ENCODE measurements around the gene TRIM45. TPM values are rescaled to one million over a fixed set of nuclear protein-coding genes. Genes with fewer than 3 reads are reported as not detected.

TRIM45 gene
- total RNA-seq, 1 experiment from 2014 or later = 11.7 TPM

DNA sequence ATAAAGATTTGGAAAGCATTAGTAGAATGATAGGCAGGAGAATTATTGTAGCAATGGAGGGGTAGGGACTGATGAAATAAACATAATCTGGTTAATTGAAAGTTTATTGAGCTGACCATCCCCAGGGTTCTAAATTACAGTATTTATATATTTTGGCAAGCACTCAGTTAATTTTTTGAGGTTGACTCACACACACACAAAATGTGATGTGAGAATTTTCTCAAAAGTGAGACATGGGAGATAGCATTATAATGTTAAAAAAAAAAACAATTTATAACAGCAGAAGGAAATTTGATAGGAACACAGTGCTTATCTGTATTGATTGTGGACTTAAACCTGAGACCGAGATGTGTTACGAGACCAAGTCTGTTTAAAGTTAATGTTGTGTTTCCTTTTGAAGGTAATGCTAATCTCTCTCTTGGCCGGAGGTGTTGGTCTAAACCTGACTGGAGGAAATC, 24.6 kb downstream of the TRIM45 start:
- H4K5ac ChIP-seq (ENCODE audit: insufficient read length, low read depth, low read length) = no peak overlapping the region
- H3K4me3 Mint-ChIP-seq = no peak overlapping the region
- H3K23me2 ChIP-seq (ENCODE audit: insufficient read length, low read depth, low read length, poor library complexity, severe bottlenecking) = no peaks in the 10 kb centered on the region
- H2AK5ac ChIP-seq (ENCODE audit: insufficient read length, low read length) = no peak overlapping the region
- H2BK12ac ChIP-seq (ENCODE audit: insufficient read length, low read depth, low read length) = no peak overlapping the region
- H3K79me2 ChIP-seq (ENCODE audit: insufficient read depth, low read length) = no peaks in the 10 kb centered on the region
- H3T11ph ChIP-seq (ENCODE audit: low read length) = no peak overlapping the region
- no peaks in the 10 kb centered on the region for H3K9me3 ChIP-seq (ENCODE audit: control insufficient read depth, low read depth, low read length)
- no peak overlapping the region for H3K27ac ChIP-seq (ENCODE audit: insufficient read length, low read depth, low read length)
- no peak overlapping the region for H3K4ac ChIP-seq (ENCODE audit: low read depth, low read length)
- no CpG with 5 or more reads among the region's 3 CpGs for WGBS (ENCODE audit: extremely low coverage, insufficient read length, low lambda C conversion rate)
- H3K14ac ChIP-seq (ENCODE audit: insufficient read depth, low read length) = no peak overlapping the region
- no peak overlapping the region for H4K91ac ChIP-seq (ENCODE audit: insufficient read length, low read depth, low read length)
- no peaks in the 10 kb centered on the region for H4K20me1 ChIP-seq (ENCODE audit: control insufficient read depth, insufficient read depth, insufficient read length)
- H2AFZ ChIP-seq (ENCODE audit: low read length) = no peak overlapping the region
- no peaks in the 10 kb centered on the region for H3K9me3 Mint-ChIP-seq
- no peaks in the 10 kb centered on the region for H3K27me3 ChIP-seq (ENCODE audit: insufficient read depth, low read length)
- no peak overlapping the region for H2BK15ac ChIP-seq (ENCODE audit: low read depth, low read length)
- TF ChIP-seq CTCF (conservative IDR thresholded peaks at IDR 0.05) = no peak
- no peaks in the 10 kb centered on the region for H3K79me1 ChIP-seq (ENCODE audit: insufficient read depth, low read depth, low read length, poor library complexity, severe bottlenecking)
- no peaks in the 10 kb centered on the region for H3K27me3 Mint-ChIP-seq (ENCODE audit: low read depth)
- peaks cover 38 to 90% (median 75%) of the 10 kb centered on the region in 3 experiments; a peak in 6 of 7 replicates for H3K36me3 Mint-ChIP-seq (ENCODE audit: insufficient read depth in 1 of 3, low read depth in 3 of 3)
- H3K9ac ChIP-seq (ENCODE audit: extremely low read depth, insufficient read length, low read length) = no peak overlapping the region
- no peak overlapping the region for H3K56ac ChIP-seq (ENCODE audit: insufficient read length, low read depth, low read length)
- H3K18ac ChIP-seq (ENCODE audit: insufficient read length, low read depth, low read length) = no peak overlapping the region
- H3K23ac ChIP-seq (ENCODE audit: insufficient read length, low read depth, low read length) = no peak overlapping the region
- peak overlapping the region in 2 of 3 experiments; percentile 11 to 42; a peak in 3 of 7 replicates for H3K27ac Mint-ChIP-seq
- DNase-seq = no peak
- no peak overlapping the region for H3K4me2 ChIP-seq (ENCODE audit: insufficient read depth, insufficient read length, low read length)
- H2BK120ac ChIP-seq (ENCODE audit: low read depth, low read length, poor library complexity, severe bottlenecking) = no peak overlapping the region
- H3K4me1 Mint-ChIP-seq = peaks cover 18 to 21% of the 10 kb centered on the region in 2 experiments
- H2BK20ac ChIP-seq (ENCODE audit: low read depth, low read length, poor library complexity, severe bottlenecking) = no peak overlapping the region
- peaks cover 4% of the 10 kb centered on the region; the same call in 1 of the 2 replicates for H3K4me1 ChIP-seq (ENCODE audit: insufficient read depth, low read length)
- no peak overlapping the region for H4K8ac ChIP-seq (replicated peaks; ENCODE audit: insufficient read length, low read depth, low read length)
- H2BK5ac ChIP-seq (ENCODE audit: insufficient read length, low read length) = no peak overlapping the region

Measured in H9 (cell line).